GM12878 (cell line): ENCODE data around the gene MED1. TPM values are rescaled to one million over a fixed set of nuclear protein-coding genes. Genes with fewer than 3 reads are reported as not detected.

ENCODE experiments used
- ATAC-seq: fragments of 200-7000 bp; cut with Tn5 transposase; 3 replicates; pipeline ENCODE4 v1.9.1; 2020; ENCODE audit warnings: mild to moderate bottlenecking, moderate library complexity
- BruUV-seq: library from RNA; stranded (reverse); fragments of 400-500 nt; replicated peaks from 2 replicates; lab custom pipeline; 2021; lab: Mats Ljungman, UMichigan
- CTCF ChIA-PET: fragments of 300-600 bp; sonication (Branson Sonifier 250); formaldehyde crosslinking; extraction: SDS; loops from one replicate; lab custom pipeline; 2021; ENCODE audit warnings: inconsistent platforms; lab: Yijun Ruan, JAX
- POLR2A ChIA-PET: fragments of 350-600 bp; formaldehyde crosslinking; extraction: SDS; loops from one replicate; lab custom pipeline; 2021; ENCODE audit warnings: inconsistent platforms; lab: Charles Lee
- RAD21 ChIA-PET: fragments of 300-600 bp; sonication (Branson Sonifier 250); formaldehyde crosslinking; loops from one replicate; lab custom pipeline; 2023; ENCODE audit warnings: antibody characterized with exemption; ENCODE audit not compliant: unreplicated experiment; lab: Charles Lee
- SMC1A ChIA-PET: fragments of 300-600 bp; sonication (Branson Sonifier 250); formaldehyde crosslinking; loops from one replicate; lab custom pipeline; 2023; ENCODE audit not compliant: unreplicated experiment, uncharacterized antibody; lab: Charles Lee
- DNase-seq: peaks from one replicate; pipeline ENCODE4 v3.0.0-alpha.2; 2011; ENCODE audit warnings: low read depth, low spot score
- FAIRE-seq: peaks from 3 replicates; lab custom pipeline; 2011; peaks lifted over from hg19 to GRCh38; lab: Jason Lieb, UNC
- H2AFZ ChIP-seq: 2 replicates; pipeline ENCODE4 v1.6.0; 2011; ENCODE audit warnings: low read depth, low read length, control low read depth; ENCODE audit not compliant: control insufficient read depth
- H3K27ac ChIP-seq: 2 replicates; pipeline ENCODE4 v1.5.1; 2011; ENCODE audit warnings: control low read depth; ENCODE audit not compliant: control insufficient read depth, insufficient read depth
- H3K27me3 ChIP-seq, 2 experiments: replicated peaks in 1 of 2; 2 replicates each; pipeline versions ENCODE4 v1.6.0 to v1.6.1; 2011; ENCODE audit warnings: low read length in 1 of 2; ENCODE audit not compliant: control insufficient read depth in 2 of 2, insufficient read depth in 2 of 2
- H3K36me3 ChIP-seq, 2 experiments: 2 replicates each; pipeline ENCODE4 v1.5.1; 2011; ENCODE audit warnings: low read length in 1 of 2; ENCODE audit not compliant: control insufficient read depth in 2 of 2, insufficient read depth in 2 of 2
- H3K4me1 ChIP-seq: 2 replicates; pipeline ENCODE4 v1.6.1; 2011; ENCODE audit warnings: mild to moderate bottlenecking, low read length, moderate library complexity, mixed read lengths; ENCODE audit not compliant: control insufficient read depth, insufficient read depth
- H3K4me2 ChIP-seq: 2 replicates; pipeline ENCODE4 v1.6.0; 2011; ENCODE audit warnings: control low read depth; ENCODE audit not compliant: control insufficient read depth, insufficient read depth
- H3K4me3 ChIP-seq: fragments of 200-600 bp; sonication (generic); 2 replicates; pipeline ENCODE4 v1.5.1; 2016
- H3K79me2 ChIP-seq: 2 replicates; pipeline ENCODE4 v1.6.0; 2011; ENCODE audit warnings: low read length; ENCODE audit not compliant: control insufficient read depth, insufficient read depth
- H3K9ac ChIP-seq: 2 replicates; pipeline ENCODE4 v1.8.0; 2011; ENCODE audit warnings: low read length, control low read depth, mixed read lengths; ENCODE audit not compliant: control insufficient read depth, insufficient read depth
- H3K9me3 ChIP-seq: replicated peaks from 3 replicates; pipeline ENCODE4 v1.5.1; 2011; ENCODE audit warnings: mild to moderate bottlenecking, low read length; ENCODE audit not compliant: control insufficient read depth, insufficient read depth
- H4K20me1 ChIP-seq: 2 replicates; pipeline ENCODE4 v1.6.0; 2011; ENCODE audit not compliant: control insufficient read depth, insufficient read depth
- BCLAF1 ChIP-seq: fragments of 450-650 bp; IDR thresholded peaks from 2 replicates; pipeline ENCODE4 v1.6.1; 2017; ENCODE audit warnings: antibody characterized with exemption, mild to moderate bottlenecking, moderate library complexity
- CBX3 ChIP-seq: fragments of 200-600 bp; sonication (generic); IDR thresholded peaks from 2 replicates; pipeline ENCODE4 v1.6.1; 2016; ENCODE audit warnings: low read depth, borderline replicate concordance
- MTA3 ChIP-seq: IDR thresholded peaks from 2 replicates; pipeline ENCODE4 v1.6.1; 2012; ENCODE audit warnings: low read length, inconsistent platforms, borderline replicate concordance
- RAD21 ChIP-seq: IDR thresholded peaks from 2 replicates; pipeline ENCODE4 v1.6.1; 2011; ENCODE audit warnings: mild to moderate bottlenecking, low read depth, low read length, moderate library complexity; ENCODE audit not compliant: insufficient read depth
- ZNF207 ChIP-seq: fragments of 450-650 bp; IDR thresholded peaks from 2 replicates; pipeline ENCODE4 v1.6.1; 2014; ENCODE audit warnings: antibody characterized with exemption, mild to moderate bottlenecking, borderline replicate concordance
- WGBS: methylation state at CpG from one replicate; pipeline ENCODE4 v1.1.6; 2016; ENCODE audit warnings: low lambda C conversion rate; ENCODE audit not compliant: insufficient replicate concordance, insufficient coverage; ENCODE audit errors: missing lambda C conversion rate; 5-methylcytosine and 5-hydroxymethylcytosine counted together
- in situ Hi-C: fragments of 300-500 bp; cut with MboI; formaldehyde crosslinking; loops from 9 replicates; pipeline ENCODE4 v1.14.3; 2018; ENCODE audit warnings: mixed read lengths
- intact Hi-C: fragments of 100-400 bp; cut with micrococcal nuclease; formaldehyde crosslinking; loops from one replicate; pipeline ENCODE4 v1.14.2; 2022; ENCODE audit not compliant: unreplicated experiment
- polyA plus RNA-seq, 11 experiments: library from polyadenylated mRNA; depleted of rRNA in 4 of 11; unstranded in 6 of 11; stranded (reverse) in 5 of 11; fragments of >200 nt; fragmentation: Nextera tagmentation in 4 of 11; fragmentation: Illumina TruSeq in 1 of 11; extraction: Ambion mirVana in 4 of 11; extraction: Trizol in 1 of 11; gene quantifications; 1 replicate in 1 of 11; 2 replicates in 10 of 11; pipeline versions ENCODE4 v1.2.1 to v1.2.3, GENCODE V29; 2011 to 2016; ENCODE audit warnings: inconsistent platforms in 2 of 11, missing spikeins in 2 of 11, low read depth in 1 of 11
- total RNA-seq, 4 experiments: library from RNA; depleted of rRNA in 3 of 4; stranded (reverse); fragments of >200 nt in 3 of 4; fragmentation: Illumina TruSeq in 1 of 4; extraction: Trizol in 1 of 4; gene quantifications; 2 replicates each; pipeline versions ENCODE4 v1.2.1 to v1.2.3, GENCODE V29; 2013 to 2021

The MED1 gene
- total and polyA plus RNA-seq, 10 of the 15 experiments (the other 5 are each of a cell fraction or from before 2014, with no cell fraction given) = 8.7 to 50.1 (median 30.1) TPM

- ATAC-seq (no peak), DNase-seq (no peak), FAIRE-seq (no peak)
- no peaks in the 10 kb centered on the region for H3K36me3 ChIP-seq
- H3K4me1 ChIP-seq = no peaks in the 10 kb centered on the region
- SMC1A ChIA-PET = no interaction called here
- TF ChIP-seq RAD21 (peak; percentile 35; the same call in 1 of the 2 replicates), MTA3 (no peak)
- H3K27me3 ChIP-seq = no peaks in the 10 kb centered on the region
- CTCF ChIA-PET = interaction anchor here (0.9 to 1.6 kb wide), 3 partner anchors 149 to 158 kb away, joined by 3 to 5 read pairs (median 3); no protein-coding TSS in a partner anchor
- in situ Hi-C loops (no loop called here), intact Hi-C loops (no loop called here)
- H3K9ac ChIP-seq = no peak overlapping the region
- no peaks in the 10 kb centered on the region for H3K9me3 ChIP-seq
- H3K79me2 ChIP-seq = no peaks in the 10 kb centered on the region
- no peak overlapping the region for H3K4me2 ChIP-seq
- BruUV-seq = no TSS peak
- H3K4me3 ChIP-seq = no peak overlapping the region
- RAD21 ChIA-PET = interaction anchor here (1.0 to 1.5 kb wide), 2 partner anchors 149 to 187 kb away, joined by 3 read pairs; no protein-coding TSS in a partner anchor
- POLR2A ChIA-PET = no interaction called here
- H2AFZ ChIP-seq = no peak overlapping the region
- H4K20me1 ChIP-seq = no peaks in the 10 kb centered on the region
- H3K27ac ChIP-seq = no peak overlapping the region
- 5% methylated on average over 2 of the region's 2 CpGs for WGBS
Observed at GRCh38 chr17:39393736-39394135, 57.3 kb downstream of the MED1 start.

- BruUV-seq = no TSS peak
- ChIA-PET RAD21 (no interaction called here), SMC1A (no interaction called here), CTCF (no interaction called here), POLR2A (interaction anchor here (1.7 kb wide), 1 partner anchor 10 kb away, joined by 8 read pairs; the partner anchor contains the start of gene FBXL20)
- no peak overlapping the region for H2AFZ ChIP-seq
- no peak for DNase-seq
- H3K9me3 ChIP-seq = no peaks in the 10 kb centered on the region
- H3K4me2 ChIP-seq = no peak overlapping the region
- H3K27me3 ChIP-seq = no peaks in the 10 kb centered on the region
- intact Hi-C loops = no loop called here
- no peaks in the 10 kb centered on the region; the same call in 1 of the 2 replicates for H3K79me2 ChIP-seq
- FAIRE-seq = no peak
- H3K4me3 ChIP-seq = no peak overlapping the region
- H3K4me1 ChIP-seq = no peaks in the 10 kb centered on the region
- ATAC-seq = no peak
- H3K36me3 ChIP-seq = no peaks in the 10 kb centered on the region
- TF ChIP-seq CBX3 (no peak), BCLAF1 (no peak), ZNF207 (no peak)
- in situ Hi-C loops = no loop called here
- WGBS = 88% methylated on average over 5 of the region's 5 CpGs
- H4K20me1 ChIP-seq = no peaks in the 10 kb centered on the region
- no peak overlapping the region for H3K9ac ChIP-seq
- H3K27ac ChIP-seq = no peak overlapping the region
Observed at GRCh38 chr17:39391448-39391847, 59.6 kb downstream of the MED1 start.
